HG02970 (cell line): Measurements from ENCODE around the gene UBAP1.
"Not testable (repeated sequence)": the region's sequence is repeated elsewhere in the genome, so short reads cannot be mapped to it uniquely, and the experiment has no call there.

Experiments
- ATAC-seq: cut with Tn5 transposase; IDR thresholded peaks from one replicate; pipeline ENCODE4 v1.9.1; 2021; ENCODE audit warnings: mild to moderate bottlenecking, moderate library complexity, moderate number of reproducible peaks; ENCODE audit not compliant: unreplicated experiment, low FRiP score

UBAP1 gene

DNA sequence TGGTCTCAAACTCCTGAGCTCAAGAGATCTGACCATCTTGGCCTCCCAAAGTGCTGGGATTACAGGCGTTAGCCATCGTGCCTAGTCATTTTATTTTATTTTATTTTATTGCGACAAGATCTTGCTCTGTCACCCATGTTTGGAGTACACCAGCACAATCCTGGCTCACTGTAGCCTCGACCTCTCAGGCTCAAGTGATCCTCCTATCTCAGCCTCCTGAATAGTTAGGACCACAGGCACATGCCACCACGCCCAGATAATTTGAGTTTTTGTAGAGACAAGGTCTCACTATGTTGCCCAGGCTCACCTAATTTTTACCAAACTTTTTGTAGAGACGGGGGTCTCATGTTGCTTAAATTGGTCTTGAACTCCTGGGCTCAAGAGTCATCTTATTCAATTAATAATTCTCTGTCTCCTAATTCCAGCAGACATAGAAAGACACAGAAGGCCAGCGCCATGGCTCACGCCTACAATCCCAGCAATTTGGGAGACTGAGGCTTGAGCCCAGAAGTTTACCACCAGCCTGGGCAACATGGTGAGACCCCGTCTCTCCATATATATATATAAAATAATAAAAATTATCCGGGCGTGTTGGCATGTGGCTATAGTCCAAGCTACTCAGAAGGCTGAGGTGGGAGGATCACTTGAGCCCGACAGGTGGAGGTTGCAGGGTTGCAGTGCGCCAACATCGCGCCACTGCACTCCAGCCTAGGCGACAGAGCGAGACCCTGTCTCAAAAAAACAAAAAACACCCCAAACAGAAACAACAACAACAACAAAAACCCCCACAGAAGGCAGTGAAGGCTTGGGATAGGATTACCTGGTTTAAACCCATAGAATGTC, 1.0 kb upstream of the UBAP1 start:
- ATAC-seq: no peak

DNA sequence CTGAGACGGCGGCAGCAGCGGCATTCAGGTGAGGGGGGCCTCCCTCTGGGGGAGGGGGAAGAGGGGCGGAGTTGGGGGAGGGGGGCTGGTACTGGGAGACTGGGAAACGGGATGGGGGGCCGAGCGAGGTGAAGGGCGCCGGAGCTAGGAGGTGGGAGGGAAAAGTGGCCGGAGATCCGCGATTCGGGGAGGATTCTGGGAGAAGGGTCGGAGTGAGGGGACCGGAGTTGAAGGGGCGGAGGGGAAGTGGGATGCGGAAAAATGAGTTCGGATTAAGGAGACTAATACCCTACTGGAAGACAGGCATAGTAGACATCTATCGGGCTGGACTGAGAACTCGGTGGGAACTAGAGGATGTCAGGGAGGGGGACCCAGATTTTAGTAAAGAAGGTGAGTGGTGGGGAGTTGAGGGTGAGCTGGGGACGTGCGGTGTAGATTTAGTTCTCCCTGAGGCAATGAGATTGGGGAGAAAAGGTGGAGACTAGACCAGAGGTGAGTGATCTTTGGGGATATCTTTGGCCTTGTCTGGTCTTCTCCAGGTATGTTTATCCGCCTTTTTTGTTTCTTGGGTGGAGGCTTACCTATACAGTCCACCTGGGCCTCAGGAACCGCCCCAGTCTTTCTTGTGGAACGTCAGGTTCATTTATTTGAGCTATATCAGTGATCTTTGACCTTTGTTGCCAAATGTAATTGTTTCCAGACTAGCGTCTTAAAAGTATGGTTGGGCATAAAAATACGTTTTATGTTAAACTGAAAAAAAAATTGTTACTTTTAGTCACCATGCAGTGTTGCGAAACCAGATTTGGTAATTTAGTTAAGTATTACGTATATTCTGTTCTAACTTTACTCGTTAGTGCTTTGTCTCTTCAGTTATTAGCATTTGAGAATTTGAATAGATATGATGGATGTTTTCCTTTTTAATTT, 632 bp downstream of the UBAP1 start:
- no peak for ATAC-seq

DNA sequence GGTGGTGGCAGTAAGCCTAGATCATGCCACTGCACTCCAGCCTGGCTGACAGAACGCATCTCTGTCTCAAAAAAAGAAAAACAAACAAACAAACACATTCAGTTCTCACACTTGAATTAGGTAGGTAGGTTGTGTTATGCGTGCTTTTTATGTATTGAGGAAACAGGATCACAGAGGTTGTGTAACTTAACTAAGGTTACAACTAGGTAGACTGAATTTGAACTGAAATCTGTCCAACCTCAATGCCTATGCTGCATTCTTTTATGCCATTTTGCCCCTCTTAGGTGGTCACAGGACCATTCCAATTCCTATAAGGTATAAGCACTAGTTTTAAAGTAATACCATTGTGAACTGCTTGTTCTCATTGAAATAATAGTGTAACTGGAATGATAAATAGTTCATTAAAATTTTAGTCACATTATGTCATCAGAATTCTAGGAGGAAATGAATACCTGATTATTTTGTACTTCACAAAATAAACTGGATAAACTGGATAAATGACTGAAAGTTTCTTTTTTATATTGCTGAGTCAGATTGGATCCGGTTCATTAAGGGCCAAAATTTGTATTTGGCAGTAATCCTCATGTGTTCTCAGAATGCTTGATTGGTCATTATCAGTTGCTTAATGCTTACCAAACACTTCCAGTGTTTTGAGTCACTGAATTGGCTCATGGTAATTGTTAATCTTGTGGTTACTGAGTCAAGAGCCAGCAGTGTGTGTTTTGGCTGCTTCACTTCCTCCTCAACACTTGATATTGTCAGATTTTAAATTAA, 7.1 kb downstream of the UBAP1 start:
- ATAC-seq: no peak

DNA sequence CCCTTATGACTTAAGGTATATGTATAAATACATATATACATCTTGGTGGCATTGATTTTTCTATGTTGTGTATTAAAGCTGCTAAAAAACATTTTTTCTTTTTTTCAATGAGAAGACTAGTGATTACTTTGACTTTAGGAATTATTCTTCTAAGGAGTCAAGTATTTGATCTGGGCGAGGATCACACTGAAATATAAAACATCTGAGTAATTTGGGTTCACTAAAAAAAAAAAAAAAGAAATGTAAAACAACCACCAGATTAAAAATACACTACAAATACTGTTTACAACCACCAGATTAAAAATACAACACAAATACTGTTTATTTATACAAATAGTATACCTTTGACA, 9.0 kb downstream of the UBAP1 start:
- no peak for ATAC-seq

DNA sequence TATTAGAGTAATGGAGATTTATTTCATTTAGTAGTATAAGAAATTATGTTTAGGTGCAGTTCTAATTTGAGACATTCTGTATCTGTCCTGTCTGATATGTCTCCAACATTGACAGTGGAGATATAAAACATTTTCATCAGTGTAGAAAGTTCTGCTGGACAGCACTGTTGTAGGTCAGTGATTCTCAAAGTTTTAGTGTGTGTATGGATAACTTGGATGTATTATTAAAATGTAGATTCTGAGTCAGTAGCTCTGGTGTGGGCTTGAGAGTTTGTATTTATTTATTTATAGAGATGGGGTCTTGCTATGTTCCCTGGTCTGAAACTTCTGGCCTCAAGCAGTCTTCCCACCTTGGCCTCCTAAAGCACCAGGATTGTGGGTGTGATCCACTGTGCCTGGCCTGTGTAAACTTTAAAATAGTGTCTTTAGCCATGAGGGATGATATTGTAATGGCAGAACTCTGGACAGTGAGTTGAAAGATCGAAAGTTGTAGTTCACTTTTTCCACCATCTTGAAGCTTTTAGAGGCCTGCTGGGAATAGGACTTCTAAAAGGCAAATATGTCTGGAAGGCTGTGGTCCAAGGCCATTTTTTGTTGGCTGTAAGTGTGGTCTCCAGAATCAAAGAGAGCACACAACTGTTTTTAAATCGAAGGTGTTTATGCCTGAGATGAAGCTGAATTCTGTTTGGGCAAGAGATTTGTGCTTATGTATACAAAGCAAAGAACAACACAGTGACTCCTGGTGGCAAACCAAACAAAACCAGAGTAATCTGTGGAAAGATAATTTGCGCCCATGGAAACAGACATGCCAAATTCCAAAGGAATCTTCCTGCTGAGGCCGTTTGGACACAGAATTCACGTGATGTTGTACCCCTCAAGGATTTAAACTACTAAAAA, 12.4 kb downstream of the UBAP1 start:
- ATAC-seq: no peak

DNA sequence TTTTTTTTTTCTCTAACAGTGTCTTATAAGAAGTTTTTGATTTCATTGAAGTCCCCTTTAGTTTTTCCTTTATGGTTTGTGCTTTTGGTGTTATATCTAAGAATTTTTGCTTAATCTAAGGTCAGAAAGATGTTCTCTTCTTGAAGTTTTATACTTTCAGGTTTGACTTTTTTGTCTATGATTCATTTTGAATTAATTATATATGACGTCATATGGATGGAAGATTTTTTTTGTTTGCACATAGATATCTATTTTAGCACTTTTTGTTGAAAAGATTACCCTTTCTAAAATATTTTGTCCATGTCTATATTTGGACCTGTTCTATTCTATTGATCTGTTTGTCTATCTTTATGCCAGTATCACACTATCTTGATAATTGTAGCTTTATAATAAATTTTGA, 16.3 kb downstream of the UBAP1 start:
- no peak for ATAC-seq

DNA sequence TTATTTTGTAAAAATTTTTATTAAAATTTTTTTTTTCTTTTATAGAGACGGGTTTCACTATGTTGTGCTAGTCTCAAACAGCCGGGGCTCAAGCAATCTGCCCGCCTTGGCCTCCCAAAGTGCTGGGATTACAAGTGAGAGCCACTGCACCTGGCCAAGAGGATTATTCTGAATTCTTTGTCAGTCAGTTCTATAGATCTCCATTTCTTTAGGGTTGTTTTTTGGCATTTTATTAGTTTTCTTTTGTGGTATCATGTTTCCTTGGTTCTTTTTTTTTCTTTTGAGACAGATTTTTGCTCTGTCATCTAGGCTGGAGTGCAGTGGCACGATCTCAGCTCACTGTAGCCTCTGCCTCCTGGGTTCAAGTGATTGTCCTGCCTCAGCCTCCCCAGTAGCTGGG, 18.4 kb downstream of the UBAP1 start:
- not testable (repeated sequence) for ATAC-seq

DNA sequence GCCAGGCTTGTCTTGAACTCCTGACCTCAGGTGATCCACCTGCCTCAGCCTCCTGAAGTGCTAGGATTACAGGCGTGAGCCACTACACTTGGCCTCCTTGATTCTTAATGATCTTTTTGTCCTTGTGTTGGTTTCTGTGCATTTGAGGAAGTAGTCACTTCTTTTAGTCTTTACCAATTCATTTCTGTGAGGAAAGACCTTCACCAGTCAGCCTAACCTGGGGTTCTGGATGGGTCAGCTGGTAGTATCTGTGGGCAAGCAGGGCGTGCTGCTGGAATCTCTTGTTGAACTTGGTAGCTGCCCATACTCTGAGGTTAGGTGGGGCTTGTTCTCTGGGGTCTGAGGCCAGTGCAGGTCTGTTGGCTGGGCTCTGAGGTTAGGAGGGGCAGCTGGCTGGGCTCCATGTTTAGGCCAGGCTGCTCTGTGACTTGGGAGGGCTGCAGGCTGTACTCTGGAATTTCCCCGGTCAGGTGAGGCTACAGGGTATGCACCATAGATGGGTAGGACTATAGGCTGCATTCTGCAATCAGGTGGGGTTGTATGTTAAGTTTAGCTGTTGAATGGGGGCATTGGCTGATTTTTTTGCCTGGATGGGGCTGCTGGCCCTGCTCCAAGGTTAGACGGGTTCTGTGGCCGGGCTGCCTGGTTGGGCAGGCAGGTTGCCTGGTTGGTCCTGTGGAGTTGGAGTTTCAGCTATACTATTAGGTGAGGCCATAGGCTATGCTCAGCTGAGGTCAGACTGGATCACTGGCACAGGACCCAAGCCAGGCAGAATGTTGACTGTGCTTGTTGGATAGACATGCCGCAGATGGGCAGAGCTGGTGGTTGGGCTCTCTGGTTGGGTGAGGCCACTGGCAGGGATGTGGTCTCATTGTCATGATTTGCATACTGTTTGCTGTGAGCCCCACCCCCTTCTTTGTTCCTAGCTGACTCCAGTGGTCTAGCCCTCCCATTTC, 19.2 kb downstream of the UBAP1 start:
- no peak for ATAC-seq

DNA sequence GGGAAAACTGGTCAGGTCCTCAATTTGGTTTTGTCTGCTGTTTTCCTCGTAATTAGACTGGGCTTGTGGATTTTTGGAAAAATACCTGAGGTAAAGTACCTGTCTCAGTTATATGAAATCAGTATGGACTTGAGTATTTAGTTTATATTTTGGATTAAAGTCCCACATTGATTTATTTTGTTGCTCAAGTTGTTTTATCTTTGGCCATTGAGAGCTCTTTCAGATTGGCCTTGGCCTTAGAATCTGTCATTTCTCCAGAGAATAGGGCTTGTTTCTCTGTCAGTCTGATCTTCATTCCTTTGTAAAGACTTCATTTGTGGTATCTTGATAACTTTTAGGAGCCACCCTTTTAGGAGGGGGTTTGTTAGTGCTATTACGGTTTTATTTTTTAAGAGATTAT, 21.2 kb downstream of the UBAP1 start:
- no peak for ATAC-seq

DNA sequence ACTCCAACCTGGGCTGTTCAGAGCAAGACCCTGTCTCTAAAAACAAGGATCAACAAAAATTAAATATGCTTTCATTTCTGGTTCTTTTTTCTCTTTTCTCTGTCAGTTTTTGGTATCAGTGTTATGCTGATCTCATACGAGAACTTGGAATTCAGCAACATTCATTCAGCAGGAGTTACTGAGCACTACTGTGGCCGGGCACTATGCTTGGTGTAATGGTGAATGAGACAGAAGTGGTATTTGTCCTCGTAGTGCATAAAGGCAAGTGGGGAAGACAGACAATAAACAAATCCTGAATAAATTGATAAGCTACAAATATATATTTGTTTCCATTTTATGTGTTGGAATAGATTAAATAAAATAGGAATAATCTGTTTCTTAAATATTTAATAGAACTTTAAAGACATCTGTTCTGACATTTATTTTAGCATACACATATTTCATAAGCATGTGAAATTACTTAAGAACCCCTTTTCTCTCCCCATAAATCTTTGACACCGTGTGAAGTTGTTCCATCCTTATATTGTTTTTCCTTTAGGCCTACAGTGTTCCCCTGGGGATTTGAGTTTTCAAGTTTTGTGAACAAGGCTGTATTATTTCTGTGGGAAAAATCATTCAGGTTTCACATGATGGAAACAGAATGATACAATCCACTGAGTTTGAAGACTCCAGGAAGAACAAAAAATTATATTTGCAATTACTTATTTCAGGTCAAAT, 24.6 kb downstream of the UBAP1 start:
- no peak for ATAC-seq

DNA sequence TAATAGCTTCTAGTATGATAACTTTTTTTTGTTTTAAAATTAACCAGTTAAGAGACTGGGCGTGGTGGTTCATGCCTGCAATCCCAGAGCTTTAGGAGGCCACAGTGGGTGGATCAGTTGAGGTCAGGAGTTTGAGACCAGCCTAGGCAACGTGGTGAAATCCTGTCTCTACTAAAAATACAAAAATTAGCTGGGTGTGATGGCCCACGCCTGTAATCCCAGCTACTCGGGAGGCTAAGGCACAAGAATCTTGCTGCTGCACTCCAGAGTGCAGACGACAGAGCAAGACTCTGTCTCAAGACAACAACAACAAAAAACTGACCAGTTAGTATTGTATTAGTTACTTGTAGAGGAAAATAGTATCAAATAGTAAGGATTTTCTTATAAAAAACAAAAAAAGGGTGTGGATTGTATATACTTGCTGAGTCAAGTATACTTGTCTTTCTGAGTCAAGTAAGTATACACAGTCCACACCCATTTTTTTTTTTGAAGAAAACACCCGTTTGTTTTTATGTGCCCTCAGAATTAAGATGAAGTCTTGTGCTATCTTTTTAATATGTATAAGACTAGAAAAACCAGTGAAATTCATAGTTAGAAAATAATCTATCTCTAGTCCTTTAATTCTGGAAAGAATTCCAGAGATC, 25.3 kb downstream of the UBAP1 start:
- no peak for ATAC-seq

DNA sequence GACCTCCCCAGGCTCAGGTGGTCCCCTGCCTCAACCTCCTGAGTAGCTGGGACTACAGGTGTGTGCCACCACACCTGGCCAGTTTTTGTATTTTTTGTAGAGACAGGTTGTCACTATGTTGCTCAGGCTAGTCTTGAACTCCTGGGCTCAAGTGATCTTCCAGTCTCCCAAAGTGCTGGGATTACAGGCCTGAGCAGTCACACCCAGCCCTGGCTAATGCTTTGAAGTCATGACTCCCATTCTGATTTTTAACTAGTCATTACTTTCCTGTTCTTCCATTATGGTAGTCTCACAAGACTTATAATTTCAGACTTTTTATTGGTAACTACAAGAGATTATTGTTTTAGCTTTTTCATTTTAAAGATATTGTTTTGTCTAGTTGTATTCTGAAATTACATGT, 26.3 kb downstream of the UBAP1 start:
- no peak for ATAC-seq

DNA sequence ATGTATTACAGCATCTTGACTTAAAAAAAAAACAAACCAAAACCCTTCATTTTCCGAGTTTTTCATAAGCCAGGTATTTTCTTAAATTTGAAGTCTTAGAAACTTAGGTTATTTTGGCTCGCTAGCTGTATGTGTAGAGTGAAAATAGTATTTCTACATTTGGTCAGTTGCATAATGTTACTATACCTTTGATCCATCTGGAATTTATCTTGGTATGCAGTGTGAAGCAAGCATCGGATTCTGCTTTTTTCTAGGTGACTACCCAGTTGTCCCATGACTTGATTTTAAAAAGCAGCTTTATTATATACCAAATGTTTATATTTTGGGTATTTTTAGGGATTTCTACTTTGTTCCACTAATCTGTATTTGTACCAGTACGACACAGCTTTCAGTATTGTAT, 27.7 kb downstream of the UBAP1 start:
- ATAC-seq: no peak

DNA sequence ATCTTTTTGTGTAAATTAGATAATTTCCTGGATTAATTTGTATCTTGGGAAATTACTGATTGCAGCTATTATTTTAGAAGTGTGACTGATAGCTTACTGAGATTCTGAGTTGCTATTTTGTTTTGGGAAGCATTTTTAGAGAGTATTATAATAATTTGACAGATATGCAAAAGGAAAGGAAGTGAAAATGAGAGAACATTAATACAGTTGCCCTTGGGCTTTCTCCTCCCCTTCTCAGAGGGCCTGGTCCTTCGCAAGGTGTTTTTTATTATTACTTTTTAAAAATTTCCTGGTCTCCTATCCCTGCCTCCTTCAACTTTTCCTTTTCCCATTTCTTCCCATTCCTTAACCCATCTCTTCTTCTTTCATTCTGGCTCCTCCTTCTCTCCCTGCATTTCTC, 32.6 kb downstream of the UBAP1 start:
- no peak for ATAC-seq

DNA sequence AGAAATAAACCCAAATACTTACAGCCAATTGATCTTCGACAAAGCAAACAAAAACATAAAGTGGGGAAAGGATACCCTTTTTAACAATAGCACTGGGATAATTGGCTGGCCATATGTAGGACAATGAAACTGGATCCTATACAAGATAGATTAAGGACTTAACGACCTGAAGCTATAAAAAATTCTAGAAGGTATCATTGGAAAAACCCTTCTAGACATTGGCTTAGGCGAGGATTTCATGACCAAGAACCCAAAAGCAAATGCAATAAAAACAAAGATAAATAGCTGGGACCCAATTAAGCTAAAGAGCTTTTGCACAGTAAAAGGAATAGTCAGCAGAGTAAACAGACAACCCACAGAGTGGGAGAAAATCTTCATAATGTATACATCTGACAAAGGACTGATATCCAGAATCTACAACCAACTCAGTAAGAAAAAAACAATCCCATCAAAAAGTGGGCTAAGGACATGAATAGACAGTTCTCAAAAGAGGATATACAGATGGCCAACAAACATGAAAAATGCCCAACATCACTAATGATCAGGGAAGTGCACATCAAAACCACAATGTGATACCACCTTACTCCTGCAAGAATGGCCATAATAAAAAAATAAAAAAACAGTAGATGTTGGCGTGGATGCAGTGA, 35.6 kb downstream of the UBAP1 start:
- ATAC-seq: not testable (repeated sequence)

DNA sequence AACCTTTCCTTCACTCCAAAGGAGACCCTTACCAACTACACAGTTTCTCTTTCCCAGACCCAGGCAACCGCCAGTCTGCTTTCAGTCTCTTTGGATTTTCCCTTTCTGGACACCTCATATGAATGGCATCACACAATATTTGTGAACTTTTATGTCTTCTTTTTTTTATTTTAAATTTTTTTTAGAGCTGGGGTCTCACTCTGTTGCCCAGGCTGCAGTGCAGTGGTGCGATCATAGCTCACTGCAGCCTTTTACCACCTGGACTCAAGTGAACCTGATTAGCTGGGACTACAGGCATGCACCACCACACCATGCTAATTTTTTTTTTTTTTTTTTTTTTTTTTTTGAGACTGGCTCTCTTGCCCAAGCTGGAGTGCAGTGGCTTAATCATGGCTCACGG, 37.5 kb downstream of the UBAP1 start:
- ATAC-seq: no peak

DNA sequence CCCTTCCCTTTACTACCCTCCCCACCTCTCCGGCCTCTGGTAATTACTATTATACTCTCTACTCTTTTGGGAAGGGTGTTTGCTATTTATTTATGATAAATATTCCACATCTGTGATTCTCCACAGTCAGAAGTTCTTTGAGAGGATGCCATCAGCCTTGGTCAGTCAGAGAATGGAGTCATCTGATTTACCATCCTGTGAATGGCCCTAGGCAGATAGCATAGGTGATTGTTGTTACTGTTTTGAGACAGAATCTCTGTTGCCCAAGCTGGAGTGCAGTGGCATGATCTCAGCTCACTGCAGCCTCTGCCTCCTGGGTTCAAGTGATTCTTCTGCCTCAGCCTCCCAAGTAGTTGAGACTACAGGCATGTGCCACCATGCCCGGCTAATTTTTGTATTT, 38.2 kb downstream of the UBAP1 start:
- not testable (repeated sequence) for ATAC-seq
